Endothelial cell of umbilical vein (primary cell): Measurements from ENCODE around the gene HOXC12.

Experiments used
- EZH2 ChIP-seq: IDR thresholded peaks from 2 replicates; pipeline ENCODE4 v1.6.1; 2012; ENCODE audit warnings: borderline replicate concordance, low read depth, mild to moderate bottlenecking, moderate library complexity, low read length, inconsistent platforms; ENCODE audit not compliant: severe bottlenecking
- POLR2A ChIP-seq: IDR thresholded peaks from 2 replicates; pipeline ENCODE4 v1.6.1; 2012; ENCODE audit warnings: low read depth, mild to moderate bottlenecking, control low read depth, low read length
- TF ChIP-seq, protein P1 (sequence below), 2 donors: IDR thresholded peaks; 1 replicate in 1 of 2; 2 replicates in 1 of 2; pipeline ENCODE4 v1.5.1; 2011; ENCODE audit warnings: low read length in 2 of 2, mild to moderate bottlenecking in 2 of 2, moderate library complexity in 2 of 2, control low read depth in 1 of 2, inconsistent platforms in 1 of 2, low read depth in 1 of 2; ENCODE audit not compliant: insufficient read depth in 1 of 2; ENCODE audit errors: extremely low read depth in 1 of 2
- TF ChIP-seq, protein P2 (sequence below): IDR thresholded peaks from 2 replicates; pipeline ENCODE4 v1.6.1; 2011; ENCODE audit not compliant: insufficient read depth, insufficient read length

DNA sequence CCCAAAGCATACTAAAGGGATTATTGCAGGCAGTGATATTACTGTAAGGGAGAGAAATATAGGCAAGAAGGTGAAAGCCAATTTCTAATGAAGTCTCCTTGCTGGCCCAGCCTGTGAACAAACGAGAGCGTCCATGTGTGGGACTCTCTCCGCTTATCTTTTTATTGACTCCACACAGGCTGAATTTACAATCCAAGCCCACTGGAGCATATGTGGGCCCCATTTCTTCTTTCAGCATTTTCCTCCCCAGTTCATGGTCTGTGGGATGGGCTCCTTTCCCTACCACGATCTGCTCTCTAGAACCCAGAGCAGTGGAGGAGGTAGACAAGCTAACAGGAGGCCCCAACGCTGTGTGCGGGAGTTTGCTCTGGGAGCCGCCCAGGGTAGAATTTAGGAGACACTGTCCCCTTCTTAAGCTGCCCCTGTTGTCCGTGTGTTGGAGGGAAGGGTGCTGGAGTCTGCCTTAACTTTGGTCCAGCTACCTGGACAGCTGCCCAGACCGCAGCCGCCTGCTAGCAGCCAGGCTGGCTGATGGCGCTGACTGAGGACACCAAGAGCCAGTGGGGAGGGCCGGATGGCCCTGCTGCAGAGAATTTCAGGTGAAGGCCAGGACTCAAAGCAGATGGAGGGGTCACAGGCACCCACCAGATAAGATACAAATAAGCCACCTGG is 15.0 kb downstream of the HOXC12 start:
- TF ChIP-seq, protein P1, sequence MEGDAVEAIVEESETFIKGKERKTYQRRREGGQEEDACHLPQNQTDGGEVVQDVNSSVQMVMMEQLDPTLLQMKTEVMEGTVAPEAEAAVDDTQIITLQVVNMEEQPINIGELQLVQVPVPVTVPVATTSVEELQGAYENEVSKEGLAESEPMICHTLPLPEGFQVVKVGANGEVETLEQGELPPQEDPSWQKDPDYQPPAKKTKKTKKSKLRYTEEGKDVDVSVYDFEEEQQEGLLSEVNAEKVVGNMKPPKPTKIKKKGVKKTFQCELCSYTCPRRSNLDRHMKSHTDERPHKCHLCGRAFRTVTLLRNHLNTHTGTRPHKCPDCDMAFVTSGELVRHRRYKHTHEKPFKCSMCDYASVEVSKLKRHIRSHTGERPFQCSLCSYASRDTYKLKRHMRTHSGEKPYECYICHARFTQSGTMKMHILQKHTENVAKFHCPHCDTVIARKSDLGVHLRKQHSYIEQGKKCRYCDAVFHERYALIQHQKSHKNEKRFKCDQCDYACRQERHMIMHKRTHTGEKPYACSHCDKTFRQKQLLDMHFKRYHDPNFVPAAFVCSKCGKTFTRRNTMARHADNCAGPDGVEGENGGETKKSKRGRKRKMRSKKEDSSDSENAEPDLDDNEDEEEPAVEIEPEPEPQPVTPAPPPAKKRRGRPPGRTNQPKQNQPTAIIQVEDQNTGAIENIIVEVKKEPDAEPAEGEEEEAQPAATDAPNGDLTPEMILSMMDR (IDR thresholded peaks at IDR 0.05; ENCODE audit: extremely low read depth in 1 of 2, insufficient read depth in 1 of 2, low read depth in 1 of 2, low read length in 2 of 2) = no peak
- TF ChIP-seq POLR2A (no peak), EZH2 (peak; percentile 1)
- TF ChIP-seq, protein P2, sequence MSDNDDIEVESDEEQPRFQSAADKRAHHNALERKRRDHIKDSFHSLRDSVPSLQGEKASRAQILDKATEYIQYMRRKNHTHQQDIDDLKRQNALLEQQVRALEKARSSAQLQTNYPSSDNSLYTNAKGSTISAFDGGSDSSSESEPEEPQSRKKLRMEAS = no peak
